Endodermal cell (in vitro differentiated cells): Measurements from ENCODE around the gene FAM13A. TPM values are rescaled to one million over a fixed set of nuclear protein-coding genes. Genes with fewer than 3 reads are reported as not detected.

ENCODE experiments used
- DNase-seq: peaks from one replicate; pipeline ENCODE4 v3.0.0-alpha.2; 2017
- H3K27ac ChIP-seq: 2 replicates; pipeline ENCODE4 v1.5.1; 2013; ENCODE audit warnings: mild to moderate bottlenecking, low read depth, low read length, moderate library complexity
- H3K27me3 ChIP-seq: 2 replicates; pipeline ENCODE4 v1.6.1; 2013; ENCODE audit warnings: mild to moderate bottlenecking, low read length, moderate library complexity; ENCODE audit not compliant: insufficient read depth, control insufficient read depth, poor library complexity, severe bottlenecking
- H3K36me3 ChIP-seq: 2 replicates; pipeline ENCODE4 v1.7.0; 2013; ENCODE audit warnings: mild to moderate bottlenecking, low read length, moderate library complexity; ENCODE audit not compliant: control insufficient read depth, insufficient read depth
- H3K4me1 ChIP-seq: one replicate; pipeline ENCODE4 v1.7.0; 2013; ENCODE audit warnings: low read length; ENCODE audit not compliant: control insufficient read depth, insufficient read depth
- H3K4me3 ChIP-seq: 2 replicates; pipeline ENCODE4 v1.5.1; 2013; ENCODE audit warnings: mild to moderate bottlenecking, low read length, moderate library complexity
- H3K9ac ChIP-seq: 2 replicates; pipeline ENCODE4 v1.6.1; 2013; ENCODE audit warnings: mild to moderate bottlenecking, low read length, moderate library complexity; ENCODE audit not compliant: poor library complexity, severe bottlenecking; ENCODE audit errors: extremely low read depth
- H3K9me3 ChIP-seq: 2 replicates; pipeline ENCODE4 v1.6.1; 2013; ENCODE audit warnings: mild to moderate bottlenecking, low read length, moderate library complexity; ENCODE audit not compliant: control insufficient read depth
- H3K27ac Mint-ChIP-seq: 2 replicates; pipeline ENCODE4 v1.8.0; 2020; ENCODE audit warnings: mixed read lengths
- H3K27me3 Mint-ChIP-seq: 2 replicates; pipeline ENCODE4 v1.8.0; 2021; ENCODE audit warnings: mild to moderate bottlenecking, mixed read lengths; ENCODE audit not compliant: insufficient read depth
- H3K36me3 Mint-ChIP-seq: 2 replicates; pipeline ENCODE4 v1.8.0; 2020; ENCODE audit warnings: low read depth, mixed read lengths
- H3K4me1 Mint-ChIP-seq: 2 replicates; pipeline ENCODE4 v1.8.0; 2020; ENCODE audit warnings: mixed read lengths
- H3K4me3 Mint-ChIP-seq: 2 replicates; pipeline ENCODE4 v1.8.0; 2020; ENCODE audit warnings: mild to moderate bottlenecking, moderate library complexity, mixed read lengths
- H3K9me3 Mint-ChIP-seq: 2 replicates; pipeline ENCODE4 v1.8.0; 2020; ENCODE audit warnings: mild to moderate bottlenecking, mixed read lengths
- WGBS, 2 experiments: methylation state at CpG; one replicate each; pipeline versions ENCODE4 v1.1.5 to v1.1.7; 2013; ENCODE audit warnings: missing lambda C conversion rate in 2 of 2, mixed read lengths in 1 of 2; ENCODE audit not compliant: insufficient coverage in 1 of 2, insufficient read length in 1 of 2; 5-methylcytosine and 5-hydroxymethylcytosine counted together
- total RNA-seq, 2 donors: library from RNA; stranded (reverse); fragmentation: NEBNext Ultra II Directional in 1 of 2; extraction: Animal tissue kit (Norgen Biotek cat#: 25700) in 1 of 2; gene quantifications; 2 replicates in 1 of 2; 3 replicates in 1 of 2; pipeline ENCODE4 v1.2.1, GENCODE V29; 2021
- TF ChIP-seq, protein P1 (sequence below): fragments of 200-600 bp; sonication (generic); conservative IDR thresholded peaks from 2 replicates; pipeline ENCODE4 v1.5.0; 2021; ENCODE audit warnings: antibody characterized with exemption, mild to moderate bottlenecking

FAM13A gene
- total RNA-seq, 2 donors from 2014 or later, result 13.6 to 17.0 TPM

DNA sequence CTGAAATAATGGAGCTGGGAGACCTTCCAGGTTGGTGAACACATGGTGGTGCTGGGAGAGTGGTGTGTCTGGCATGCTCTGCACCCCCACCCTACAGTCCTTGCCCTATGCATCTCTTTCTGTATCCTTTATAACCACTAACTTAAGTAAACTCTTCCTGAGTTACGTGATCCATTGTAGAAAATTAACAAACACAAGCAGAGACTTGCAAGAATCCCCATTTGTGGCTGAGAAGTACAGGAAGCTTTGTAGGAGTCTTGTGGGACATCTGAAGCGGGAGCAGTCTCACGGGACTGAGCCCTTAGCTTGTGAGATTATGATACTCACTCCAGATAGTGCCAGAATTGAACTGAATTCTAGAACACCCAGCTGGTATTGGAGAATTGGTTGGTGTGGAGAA, 14.3 kb upstream of the FAM13A start:
- H3K4me3 ChIP-seq, result no peak overlapping the region
- H3K27ac Mint-ChIP-seq, result no peak overlapping the region

GRCh38 chr4:89070041-89070440, 13.1 kb upstream of the FAM13A start:
- Histone ChIP-seq H3K9ac (no peak overlapping the region), H3K4me1 (no peaks in the 10 kb centered on the region), H3K4me3 (no peak overlapping the region), H3K27ac (no peak overlapping the region), H3K36me3 (no peaks in the 10 kb centered on the region), H3K27me3 (no peaks in the 10 kb centered on the region), H3K9me3 (peaks cover 16% of the 10 kb centered on the region)
- TF ChIP-seq, protein P1, sequence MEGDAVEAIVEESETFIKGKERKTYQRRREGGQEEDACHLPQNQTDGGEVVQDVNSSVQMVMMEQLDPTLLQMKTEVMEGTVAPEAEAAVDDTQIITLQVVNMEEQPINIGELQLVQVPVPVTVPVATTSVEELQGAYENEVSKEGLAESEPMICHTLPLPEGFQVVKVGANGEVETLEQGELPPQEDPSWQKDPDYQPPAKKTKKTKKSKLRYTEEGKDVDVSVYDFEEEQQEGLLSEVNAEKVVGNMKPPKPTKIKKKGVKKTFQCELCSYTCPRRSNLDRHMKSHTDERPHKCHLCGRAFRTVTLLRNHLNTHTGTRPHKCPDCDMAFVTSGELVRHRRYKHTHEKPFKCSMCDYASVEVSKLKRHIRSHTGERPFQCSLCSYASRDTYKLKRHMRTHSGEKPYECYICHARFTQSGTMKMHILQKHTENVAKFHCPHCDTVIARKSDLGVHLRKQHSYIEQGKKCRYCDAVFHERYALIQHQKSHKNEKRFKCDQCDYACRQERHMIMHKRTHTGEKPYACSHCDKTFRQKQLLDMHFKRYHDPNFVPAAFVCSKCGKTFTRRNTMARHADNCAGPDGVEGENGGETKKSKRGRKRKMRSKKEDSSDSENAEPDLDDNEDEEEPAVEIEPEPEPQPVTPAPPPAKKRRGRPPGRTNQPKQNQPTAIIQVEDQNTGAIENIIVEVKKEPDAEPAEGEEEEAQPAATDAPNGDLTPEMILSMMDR, result no peak
- Mint-ChIP-seq H3K4me3 (no peak overlapping the region), H3K27ac (no peak overlapping the region), H3K4me1 (no peaks in the 10 kb centered on the region), H3K36me3 (no peaks in the 10 kb centered on the region), H3K9me3 (peaks cover 14% of the 10 kb centered on the region), H3K27me3 (no peaks in the 10 kb centered on the region)
- 97% methylated on average over 2 of the region's 2 CpGs; no CpG with 5 or more reads in 1 of the 2 experiments for WGBS, 2 experiments
- no peak for DNase-seq

More for the DNA sequence above, 14.3 kb upstream of the FAM13A start:
- TF ChIP-seq, protein P1, result no peak
- no peak overlapping the region for H3K27ac ChIP-seq
- peaks cover 7% of the 10 kb centered on the region for H3K9me3 ChIP-seq
- H3K27me3 ChIP-seq, result no peaks in the 10 kb centered on the region
- no peaks in the 10 kb centered on the region for H3K27me3 Mint-ChIP-seq
- H3K4me1 ChIP-seq, result no peaks in the 10 kb centered on the region
- DNase-seq, result no peak
- H3K36me3 Mint-ChIP-seq, result no peaks in the 10 kb centered on the region
- no peaks in the 10 kb centered on the region for H3K36me3 ChIP-seq
- H3K9ac ChIP-seq, result no peak overlapping the region
- H3K4me1 Mint-ChIP-seq, result no peaks in the 10 kb centered on the region
- peaks cover 4% of the 10 kb centered on the region for H3K9me3 Mint-ChIP-seq
- 89 to 100% methylated on average over 2 to 3 of the region's 3 CpGs for WGBS, 2 experiments
- H3K4me3 Mint-ChIP-seq, result no peak overlapping the region

DNA sequence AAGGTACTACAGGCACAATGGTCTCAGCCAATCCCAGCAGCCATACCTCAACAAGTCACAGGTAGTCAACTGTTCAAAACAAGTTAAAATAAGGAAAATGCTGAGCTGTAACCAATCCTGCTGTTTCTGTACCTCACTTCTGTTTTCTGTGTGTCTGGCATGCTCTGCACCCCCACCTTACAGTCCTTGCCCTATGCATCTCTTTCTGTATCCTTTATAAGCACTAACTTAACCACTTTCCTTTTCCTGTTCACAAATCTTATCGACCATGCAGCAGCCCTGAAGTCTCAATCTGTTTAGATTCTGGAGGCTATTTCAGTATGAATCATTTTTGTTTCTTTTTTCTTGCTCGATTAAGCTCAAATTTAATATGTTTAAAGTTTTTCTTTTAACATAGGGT, 12.5 kb upstream of the FAM13A start:
- WGBS, 2 experiments, result 91% methylated on average over 1 of the region's 2 CpGs; no CpG with 5 or more reads in 1 of the 2 experiments

More for the DNA sequence above, 12.5 kb upstream of the FAM13A start:
- Mint-ChIP-seq H3K27ac (no peak overlapping the region), H3K9me3 (peaks cover 18% of the 10 kb centered on the region), H3K4me1 (no peaks in the 10 kb centered on the region), H3K36me3 (no peaks in the 10 kb centered on the region), H3K27me3 (no peaks in the 10 kb centered on the region), H3K4me3 (no peak overlapping the region)
- H3K36me3 ChIP-seq, result no peaks in the 10 kb centered on the region
- no peaks in the 10 kb centered on the region for H3K27me3 ChIP-seq
- no peak for DNase-seq
- TF ChIP-seq, protein P1, result no peak
- H3K27ac ChIP-seq, result no peak overlapping the region
- no peak overlapping the region for H3K4me3 ChIP-seq
- no peak overlapping the region for H3K9ac ChIP-seq
- no peaks in the 10 kb centered on the region for H3K4me1 ChIP-seq
- peaks cover 21% of the 10 kb centered on the region for H3K9me3 ChIP-seq
